GM12872 (cell line): ENCODE data around the gene ARF1.

ENCODE experiments used
- CTCF ChIP-seq: IDR thresholded peaks from 3 replicates; pipeline ENCODE4 v1.5.1; 2011; ENCODE audit warnings: low read depth, mild to moderate bottlenecking, low read length, moderate library complexity; ENCODE audit not compliant: insufficient read depth

Gene ARF1

GRCh38 chr1:228108742-228109072, 26.2 kb downstream of the ARF1 start:
- no peak for TF ChIP-seq CTCF

- TF ChIP-seq CTCF = no peak
Measured at GRCh38 chr1:228109073-228109961, 26.8 kb downstream of the ARF1 start, which contains the start of gene MRPL55. TSS of gene MRPL55 (minus strand) at chr1:228109299. CDS start at chr1:228108260, 1,039 bp downstream.

GRCh38 chr1:228109962-228110488, 27.5 kb downstream of the ARF1 start:
- no peak for TF ChIP-seq CTCF

GRCh38 chr1:228110556-228110955, 28.0 kb downstream of the ARF1 start:
- no peak for TF ChIP-seq CTCF

GRCh38 chr1:228112167-228112566, 29.7 kb downstream of the ARF1 start:
- TF ChIP-seq CTCF = no peak

- TF ChIP-seq CTCF = no peak
Measured at GRCh38 chr1:228112617-228113016, 30.1 kb downstream of the ARF1 start.

GRCh38 chr1:228114827-228115226, 32.3 kb downstream of the ARF1 start:
- no peak for TF ChIP-seq CTCF
